CD4-positive, alpha-beta T cell treated with Interleukin-6 at 100 ng/mL for 8 hours (primary cell): ENCODE results near the gene SIPA1L3.

Experiments used
- DNase-seq: peaks from one replicate; pipeline ENCODE4 v3.0.0-alpha.2; 2020; ENCODE audit warnings: mixed read lengths, low spot score

The SIPA1L3 gene

DNA sequence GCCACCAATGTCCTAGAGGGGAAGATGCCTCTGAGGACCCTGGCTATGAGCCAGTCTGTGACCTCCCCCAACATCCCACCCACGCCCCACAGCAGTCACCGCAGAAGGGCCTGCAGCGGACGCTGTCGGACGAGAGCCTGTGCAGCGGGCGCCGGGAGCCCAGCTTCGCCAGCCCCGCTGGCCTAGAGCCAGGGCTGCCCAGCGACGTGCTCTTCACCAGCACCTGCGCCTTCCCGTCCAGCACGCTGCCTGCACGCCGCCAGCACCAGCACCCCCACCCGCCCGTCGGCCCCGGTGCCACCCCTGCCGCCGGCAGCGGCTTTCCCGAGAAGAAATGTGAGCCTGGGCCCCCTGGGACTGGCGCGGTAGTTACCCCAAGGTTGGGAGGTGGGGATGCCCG lies 286.4 kb downstream of the SIPA1L3 start:
- DNase-seq = no peak

DNA sequence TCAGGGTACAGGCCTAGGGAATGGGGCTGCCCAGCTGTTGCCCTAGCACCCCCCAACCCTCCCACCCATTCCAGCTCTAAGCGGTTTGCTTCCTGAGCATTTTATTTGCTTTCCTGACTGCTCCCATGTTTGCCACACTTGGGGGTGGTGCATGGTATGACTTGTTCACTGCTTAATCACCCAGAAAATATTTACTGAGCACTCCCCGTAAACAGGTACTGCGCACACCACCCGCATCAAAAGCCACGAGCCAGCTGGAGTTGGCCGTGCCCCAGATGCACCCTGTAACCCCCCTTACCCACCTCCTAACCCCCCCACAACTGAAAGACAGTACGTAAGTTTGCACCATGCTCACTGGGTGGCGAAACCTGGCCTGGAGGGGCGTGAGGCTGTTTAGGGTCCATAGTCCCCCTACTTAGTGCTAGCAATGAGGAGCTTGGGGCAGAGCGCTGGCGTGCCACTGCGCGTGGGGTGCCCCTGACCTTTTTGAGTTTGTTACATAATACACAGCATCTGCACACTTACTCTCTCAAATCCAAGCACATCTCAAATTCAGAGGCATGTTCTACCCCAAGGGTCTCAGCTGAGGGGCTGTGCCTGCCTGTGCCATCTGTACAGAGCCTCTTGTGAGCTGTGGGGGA lies 287.2 kb downstream of the SIPA1L3 start:
- no peak for DNase-seq

DNA sequence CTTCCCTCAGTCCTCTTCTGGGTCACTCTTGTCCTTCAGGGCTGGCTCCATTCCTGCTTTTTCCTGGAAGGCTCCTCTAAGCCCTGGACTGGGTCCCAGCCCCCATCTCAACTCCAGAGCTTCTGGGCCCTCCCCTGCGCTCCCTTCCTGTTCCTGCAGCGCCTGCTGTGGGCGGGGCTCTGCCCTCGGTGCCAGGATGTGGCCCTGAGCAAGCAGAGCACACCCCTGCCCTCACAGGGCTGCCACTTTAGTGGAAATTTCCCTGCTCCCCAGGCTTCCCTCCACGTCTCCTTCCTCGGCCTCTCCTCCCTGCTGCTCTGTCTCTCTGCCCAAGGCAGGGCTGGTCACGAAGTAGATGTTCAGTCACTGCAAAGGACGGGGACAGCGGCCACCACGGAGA lies 288.2 kb downstream of the SIPA1L3 start:
- no peak for DNase-seq

DNA sequence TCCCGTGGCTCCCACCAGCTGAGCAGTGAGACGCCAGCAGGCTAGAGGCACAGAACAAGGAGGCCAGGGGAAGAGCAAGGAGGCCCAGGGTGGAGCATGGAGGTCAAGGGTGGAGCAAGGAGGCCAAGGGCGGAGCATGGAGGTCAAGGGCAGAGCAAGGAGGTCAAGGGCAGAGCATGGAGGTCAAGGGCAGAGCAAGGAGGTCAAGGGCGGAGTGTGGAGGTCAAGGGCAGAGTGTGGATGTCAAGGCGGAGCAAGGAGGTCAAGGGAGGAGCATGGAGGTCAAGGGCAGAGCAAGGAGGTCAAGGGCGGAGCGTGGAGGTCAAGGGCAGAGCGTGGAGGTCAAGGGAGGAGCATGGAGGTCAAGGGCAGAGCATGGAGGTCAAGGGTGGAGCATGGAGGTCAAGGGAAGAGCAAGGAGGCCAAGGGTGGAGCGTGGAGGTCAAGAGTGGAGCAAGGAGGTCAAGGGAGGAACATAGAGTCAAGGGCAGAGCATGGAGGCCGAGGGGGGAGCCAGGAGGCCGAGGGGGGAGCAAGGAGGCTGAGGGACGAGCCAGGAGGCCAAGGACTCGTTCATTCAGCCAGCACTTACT lies 289.3 kb downstream of the SIPA1L3 start:
- DNase-seq = no peak

DNA sequence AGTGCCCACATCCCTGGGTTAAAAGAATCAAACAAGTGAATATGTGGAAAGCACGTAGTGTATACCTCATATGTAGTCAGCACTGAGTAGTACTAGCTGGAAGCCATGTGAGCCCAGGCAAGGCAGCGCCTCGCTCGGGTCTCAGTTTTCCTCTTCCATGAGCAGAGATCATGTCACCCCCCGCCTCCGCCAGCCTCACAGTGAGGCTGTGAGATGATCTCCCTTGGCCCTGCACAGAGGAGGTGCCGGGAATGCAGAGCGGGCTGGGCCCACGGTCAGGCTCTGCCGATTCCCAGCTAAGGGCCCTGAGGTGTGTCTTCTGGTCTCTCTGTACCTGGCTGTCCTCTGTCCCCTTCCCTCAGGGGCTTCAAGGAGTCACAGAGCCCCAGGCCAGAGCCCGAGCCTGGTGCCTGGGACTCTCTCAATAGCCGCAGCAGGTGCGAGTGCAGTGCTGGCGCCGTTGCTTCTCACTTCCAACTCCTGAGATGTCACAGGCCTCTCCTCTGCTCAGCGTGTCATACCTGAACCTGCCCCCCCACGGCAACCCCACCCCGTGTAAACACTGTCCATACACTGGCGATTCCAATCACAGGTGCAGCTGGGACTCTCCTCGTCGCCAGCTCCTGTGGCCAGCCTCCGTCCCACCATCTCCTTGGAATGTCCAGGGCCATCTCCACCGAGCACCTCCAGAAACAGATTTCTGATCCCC lies 290.1 kb downstream of the SIPA1L3 start:
- DNase-seq = no peak

DNA sequence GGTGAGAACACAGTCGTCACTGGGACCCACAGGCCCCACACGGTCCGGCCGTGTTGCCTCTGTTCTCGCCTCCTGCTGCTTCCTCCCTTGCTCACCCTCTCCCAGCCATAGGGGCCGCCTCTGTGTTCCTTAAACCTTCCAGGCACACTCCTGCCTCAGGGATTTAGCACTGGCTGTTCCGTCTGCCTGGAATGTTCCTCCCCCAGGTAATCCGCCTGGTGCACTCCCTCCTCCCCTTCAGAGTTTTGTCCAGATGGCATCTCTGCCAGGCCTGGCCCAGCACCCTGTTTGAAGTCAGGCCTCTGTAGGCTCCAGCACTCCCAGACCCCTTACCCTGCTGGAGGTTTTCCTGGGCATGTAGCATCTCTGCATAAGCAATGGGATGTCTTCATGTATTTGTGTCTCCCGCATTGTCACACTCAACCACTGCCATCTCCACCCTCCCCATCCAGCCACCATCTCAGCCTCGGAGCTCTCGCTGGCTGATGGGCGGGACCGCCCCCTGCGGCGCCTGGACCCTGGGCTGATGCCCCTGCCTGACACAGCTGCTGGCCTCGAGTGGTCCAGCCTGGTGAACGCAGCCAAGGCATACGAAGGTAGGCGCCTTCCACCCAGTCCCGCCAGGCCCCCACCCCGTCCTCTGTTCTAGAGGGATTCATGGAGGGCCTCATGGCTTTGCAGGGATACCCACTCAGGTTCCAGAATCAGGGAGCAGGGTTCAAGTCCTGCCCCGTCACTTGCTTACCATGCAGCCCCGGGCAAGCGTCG lies 291.1 kb downstream of the SIPA1L3 start:
- no peak for DNase-seq

DNA sequence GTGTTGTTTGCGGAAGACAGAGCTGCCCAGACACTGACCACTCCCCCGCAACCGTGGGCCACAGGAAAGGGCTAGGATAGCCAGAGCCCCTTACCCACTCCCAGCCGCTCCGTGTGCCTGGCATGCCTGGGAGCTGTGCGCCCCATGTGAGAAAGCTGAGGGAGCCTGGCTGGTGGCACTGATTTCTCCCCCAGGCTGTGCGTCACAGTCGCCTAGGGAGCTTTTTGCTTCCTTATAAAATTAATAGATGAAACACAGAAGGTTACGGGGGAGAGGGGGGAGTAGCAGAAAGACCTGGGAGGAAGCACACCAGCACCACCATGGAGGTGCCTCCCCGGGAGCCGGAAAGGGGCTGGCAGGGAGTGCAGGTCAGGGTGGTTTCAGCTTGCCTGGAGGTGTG lies 292.3 kb downstream of the SIPA1L3 start:
- DNase-seq = no peak

DNA sequence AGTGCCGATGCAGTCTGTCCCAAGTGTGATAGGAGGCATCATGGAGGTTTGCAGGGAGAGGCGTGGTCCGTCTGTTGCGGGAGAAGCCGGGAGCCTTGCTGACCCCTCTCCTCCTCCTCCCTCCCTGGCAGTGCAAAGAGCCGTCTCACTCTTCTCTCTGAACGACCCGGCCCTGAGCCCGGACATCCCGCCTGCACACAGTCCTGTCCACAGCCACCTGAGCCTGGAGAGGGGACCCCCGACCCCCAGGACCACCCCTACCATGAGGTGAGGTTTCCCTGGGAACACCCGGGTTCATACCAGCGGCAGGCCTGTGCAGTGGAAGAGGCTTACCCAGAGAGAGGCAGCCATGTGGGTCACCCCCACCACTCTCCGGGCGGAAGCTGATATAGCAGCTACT lies 294.7 kb downstream of the SIPA1L3 start:
- no peak for DNase-seq

DNA sequence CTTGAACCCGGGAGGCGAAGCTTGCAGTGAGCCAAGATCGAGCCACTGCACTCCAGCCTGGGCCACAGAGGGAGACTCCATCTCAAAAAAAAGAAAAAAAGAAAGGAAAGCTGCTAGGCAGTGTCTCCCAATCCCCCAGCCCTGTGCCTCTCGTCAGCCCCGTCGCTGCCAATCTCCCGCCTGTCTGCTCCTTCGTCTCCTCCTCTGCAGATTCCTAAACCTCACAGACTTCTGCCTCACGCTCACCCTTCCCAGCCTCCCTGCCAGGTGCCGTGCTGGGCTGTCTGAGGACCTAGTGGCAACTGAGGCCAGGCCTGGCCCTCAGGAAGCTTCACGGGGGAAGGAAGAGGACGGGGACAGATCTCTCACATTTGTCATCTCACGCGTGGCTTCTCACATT lies 295.5 kb downstream of the SIPA1L3 start:
- no peak for DNase-seq

DNA sequence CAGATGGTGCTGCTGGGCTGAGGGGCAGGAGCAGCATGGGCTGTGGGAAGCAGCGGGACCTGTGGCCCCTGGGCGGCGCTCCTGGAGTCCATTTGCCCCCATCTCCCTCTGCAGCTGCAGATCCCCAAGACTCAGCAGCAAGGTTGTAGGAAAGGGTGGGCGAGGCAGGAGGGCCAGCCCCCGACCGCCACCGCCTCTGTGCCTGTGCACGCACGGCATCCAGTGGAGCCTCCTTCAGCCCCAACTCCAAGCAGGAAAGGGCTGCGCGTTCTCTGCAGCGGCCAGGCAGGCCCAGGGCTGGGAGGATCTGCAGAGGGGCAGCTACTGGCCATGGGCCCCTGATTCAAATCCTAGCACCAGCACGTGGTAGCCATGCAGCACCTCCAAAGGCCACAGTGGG lies 296.2 kb downstream of the SIPA1L3 start:
- no peak for DNase-seq

DNA sequence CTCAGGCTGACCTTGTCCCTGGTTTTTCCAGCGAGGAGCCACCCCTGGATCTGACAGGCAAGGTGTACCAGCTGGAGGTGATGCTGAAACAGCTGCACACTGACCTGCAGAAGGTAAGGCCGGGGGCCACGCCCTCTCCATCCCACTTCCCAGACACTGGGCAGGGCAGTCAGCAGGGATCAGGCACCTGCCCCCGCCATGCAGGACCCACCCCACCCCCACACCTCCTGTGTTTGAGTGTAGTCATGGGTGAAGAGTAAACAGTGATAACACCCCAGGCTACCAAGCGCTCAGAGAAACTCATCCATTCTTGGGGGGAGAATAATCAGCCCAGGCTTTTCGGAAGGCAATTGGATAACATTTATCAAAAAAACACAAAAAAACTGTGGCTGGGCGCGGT lies 297.1 kb downstream of the SIPA1L3 start:
- DNase-seq = no peak

DNA sequence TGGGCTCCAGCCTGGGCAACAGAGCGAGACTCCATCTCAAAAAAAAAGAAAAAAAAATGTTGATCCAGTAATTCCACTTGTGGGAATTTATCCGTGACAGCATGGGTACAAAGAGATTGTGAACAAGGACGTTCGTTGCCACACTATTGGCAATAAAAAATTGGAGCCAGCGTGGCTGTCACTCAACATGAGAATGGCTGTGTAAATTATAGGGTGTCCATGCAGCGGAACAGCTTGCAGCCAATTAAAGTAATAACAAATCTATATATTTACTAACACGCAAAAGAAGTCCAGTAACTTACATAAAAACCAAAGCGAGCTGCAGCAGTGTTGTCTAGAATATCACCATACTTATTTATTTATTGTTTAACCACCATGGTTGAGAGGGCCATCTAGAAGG lies 297.7 kb downstream of the SIPA1L3 start:
- DNase-seq = no peak

DNA sequence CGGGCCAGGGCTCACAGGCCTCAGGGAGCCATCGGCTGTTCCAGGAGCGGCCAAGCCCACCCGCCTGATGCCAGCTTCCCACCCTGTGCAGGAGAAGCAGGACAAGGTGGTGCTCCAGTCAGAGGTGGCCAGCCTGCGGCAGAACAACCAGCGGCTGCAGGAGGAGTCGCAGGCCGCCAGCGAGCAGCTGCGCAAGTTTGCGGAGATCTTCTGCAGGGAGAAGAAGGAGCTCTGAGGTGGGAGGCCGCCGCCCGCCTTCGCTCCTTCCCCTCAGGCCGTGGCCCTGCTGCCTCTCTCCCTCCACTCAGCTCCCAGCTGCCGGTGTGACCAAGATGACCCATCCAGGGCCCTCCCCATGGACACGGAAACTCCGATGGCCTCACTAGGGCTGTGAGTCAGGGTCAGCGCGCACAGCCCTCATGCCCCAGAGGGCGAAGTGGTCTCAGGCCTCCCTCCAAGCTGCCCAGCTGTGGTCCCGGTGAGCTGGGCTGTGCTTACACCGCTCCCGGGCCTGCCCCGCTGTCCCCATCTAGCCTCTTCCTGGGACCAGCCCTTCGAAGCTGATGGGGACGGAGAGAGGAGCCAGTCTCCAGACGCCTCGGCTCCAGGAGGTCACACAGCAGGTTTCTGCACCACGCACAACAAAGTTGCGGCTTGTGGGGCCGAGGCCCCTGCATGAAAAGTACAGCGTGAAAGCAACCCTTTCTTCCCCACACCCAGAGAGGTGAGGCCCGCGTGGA lies 299.2 kb downstream of the SIPA1L3 start:
- DNase-seq = no peak

DNA sequence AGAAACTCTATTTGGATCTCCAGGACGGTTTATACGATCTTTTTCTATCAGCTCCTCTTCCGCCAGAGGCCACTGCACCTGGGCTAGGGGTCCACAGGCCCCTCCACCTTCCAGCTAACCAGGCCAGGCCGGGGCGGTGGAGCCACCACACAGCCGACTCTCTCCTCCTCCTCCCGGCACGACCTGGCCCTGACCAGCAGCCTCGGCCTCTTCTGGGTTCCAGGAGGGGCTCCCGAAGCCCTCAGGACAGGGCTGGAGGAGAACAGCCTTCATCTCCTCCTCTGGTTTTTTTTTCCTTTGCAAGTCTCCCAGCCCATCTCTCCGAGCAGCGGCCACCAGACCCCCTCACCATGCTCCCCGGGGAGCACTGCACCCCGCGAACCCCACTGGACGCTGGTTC lies 299.9 kb downstream of the SIPA1L3 start:
- no peak for DNase-seq

DNA sequence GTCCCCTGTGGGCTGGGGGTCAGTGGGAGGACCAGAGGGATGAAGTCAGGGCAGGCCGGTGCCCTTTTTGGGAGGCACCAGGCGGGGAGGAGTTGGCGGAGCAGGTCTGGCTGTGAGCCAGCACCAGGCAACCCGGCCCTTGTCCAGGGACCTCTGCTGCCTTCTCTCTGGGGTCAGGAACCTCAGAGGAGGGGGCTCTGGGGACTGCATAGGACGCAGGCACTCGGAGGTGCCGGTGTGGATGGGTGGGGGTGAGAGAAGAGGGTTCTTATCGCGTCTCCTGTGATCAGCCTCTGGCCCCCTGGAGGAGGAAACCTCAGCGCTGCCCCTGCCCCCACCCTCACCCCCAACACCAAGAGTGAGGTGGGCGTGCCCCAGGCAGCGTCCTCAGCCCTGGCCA lies 300.5 kb downstream of the SIPA1L3 start:
- no peak for DNase-seq

DNA sequence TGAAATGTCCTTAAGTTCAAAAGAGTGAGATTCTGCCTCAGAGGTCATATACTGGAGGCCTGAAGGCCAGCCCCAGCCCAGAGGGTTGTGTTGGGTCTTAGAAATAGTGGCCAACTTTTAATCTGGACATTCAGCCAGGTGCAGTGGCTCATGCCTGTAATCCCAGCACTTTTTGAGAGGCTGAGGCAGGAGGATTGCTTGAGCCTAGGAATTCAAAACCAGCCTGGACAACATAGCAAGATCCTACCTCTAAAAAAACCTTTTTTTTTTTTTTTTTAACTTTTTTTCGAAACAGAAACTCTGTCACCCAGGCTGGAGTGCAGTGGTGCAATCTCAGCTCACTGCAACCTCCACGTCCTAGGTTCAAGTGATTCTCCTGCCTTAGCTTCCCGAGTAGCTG lies 301.6 kb downstream of the SIPA1L3 start:
- DNase-seq = no peak

DNA sequence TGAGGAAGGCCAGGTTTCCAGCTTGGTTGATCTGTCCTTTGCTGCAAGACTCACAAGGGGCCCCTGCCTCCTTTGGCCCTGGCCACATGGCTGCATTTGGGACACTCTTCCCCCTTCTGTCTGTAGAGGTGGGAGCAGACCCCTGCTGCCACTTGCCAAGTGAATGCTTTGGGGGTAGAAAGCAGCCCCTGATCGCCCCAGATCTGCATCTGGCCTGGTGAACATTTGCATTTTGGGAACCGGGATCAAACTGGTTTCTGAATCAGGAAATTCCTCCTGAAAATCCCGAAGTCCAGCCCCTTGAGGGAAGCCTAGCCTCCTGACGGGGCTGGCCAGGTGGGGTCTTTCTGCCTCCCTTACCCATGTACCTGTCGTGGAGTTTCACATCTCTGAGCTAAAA lies 302.1 kb downstream of the SIPA1L3 start:
- DNase-seq = no peak

DNA sequence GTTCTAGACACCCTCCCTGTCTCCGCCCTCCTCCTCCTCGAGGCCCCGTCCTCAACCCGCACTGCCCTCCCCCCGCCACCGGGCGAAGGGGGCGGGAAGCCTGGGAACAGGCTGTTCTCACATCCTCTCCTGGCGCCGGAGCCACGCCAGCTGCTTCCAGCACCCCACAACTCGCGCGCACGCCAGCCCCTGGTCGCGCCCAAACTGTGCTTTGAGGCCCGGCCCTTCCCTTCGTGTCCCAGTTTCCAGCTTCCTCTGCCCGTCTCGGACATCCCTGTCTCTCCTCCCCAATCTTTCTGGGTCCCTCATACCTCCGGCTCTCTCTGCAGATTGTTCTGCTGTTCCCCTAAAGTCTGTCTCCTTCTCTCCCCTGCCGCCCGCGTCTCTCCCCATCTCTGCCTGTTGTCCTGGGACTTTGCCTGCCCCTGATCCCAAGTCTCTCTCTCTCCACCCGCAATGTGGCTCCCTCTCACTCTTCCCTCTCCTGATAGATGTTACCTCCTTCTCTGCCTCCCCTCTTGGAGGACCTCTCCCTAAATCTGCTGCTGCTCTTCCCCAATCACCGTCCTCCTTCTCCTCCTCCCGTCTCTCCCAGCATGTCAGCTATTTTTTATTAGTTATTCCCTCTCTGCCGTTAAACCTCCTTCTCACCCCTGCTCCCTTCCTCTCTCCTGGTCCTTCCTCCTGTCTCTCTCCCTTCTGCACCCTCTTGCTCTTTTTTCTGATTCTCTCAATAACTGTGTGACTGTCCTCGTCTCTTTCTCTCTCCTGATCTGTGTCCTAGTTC lies 302.9 kb downstream of the SIPA1L3 start:
- no peak for DNase-seq

DNA sequence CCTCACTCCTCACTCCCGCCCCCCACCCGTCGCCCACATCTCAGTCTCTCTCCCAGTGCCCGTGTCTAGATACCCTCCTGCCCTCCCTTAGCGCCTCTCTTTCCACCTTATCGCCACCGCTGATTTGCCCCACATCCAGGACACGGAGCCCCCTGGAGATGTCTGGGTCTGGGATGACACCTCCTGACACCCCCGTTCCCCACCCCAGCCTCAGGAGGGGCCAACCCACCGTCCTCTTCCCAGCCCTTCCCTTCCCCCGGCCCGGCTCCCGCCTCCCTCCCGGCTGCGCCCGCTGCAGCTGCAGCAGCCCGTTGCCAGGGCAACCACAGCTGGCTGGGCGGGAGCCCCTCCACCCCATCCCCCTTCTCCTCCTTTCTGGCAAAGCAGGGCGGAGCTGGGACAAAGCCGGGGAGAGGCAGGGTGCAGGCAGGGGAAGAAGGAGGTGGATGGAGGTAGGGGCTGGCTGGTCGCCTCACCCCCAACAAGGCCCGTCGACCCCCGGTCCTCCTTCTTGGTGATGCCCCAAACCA lies 303.5 kb downstream of the SIPA1L3 start:
- no peak for DNase-seq

DNA sequence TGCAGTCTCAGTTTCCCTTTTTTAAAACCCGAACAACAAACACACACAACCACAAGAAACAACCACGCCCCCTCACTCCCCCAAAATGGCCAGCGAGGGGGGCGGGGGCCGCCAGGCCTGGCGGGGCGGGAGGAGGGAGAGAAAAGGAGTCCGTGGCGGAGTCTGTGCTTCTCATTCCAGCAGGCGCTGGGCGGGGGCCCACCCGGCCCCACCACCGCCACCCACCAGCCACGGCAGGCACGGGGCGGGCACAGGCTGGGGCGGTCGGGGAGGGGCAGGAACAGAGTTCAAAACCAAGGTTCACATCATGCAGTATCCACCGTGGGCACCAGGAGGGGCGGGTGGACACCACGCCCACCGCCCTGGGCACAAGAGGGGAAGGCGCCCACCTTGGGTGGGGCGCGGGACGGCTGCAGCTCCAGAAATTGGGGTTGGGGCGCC lies 304.2 kb downstream of the SIPA1L3 start:
- no peak for DNase-seq

DNA sequence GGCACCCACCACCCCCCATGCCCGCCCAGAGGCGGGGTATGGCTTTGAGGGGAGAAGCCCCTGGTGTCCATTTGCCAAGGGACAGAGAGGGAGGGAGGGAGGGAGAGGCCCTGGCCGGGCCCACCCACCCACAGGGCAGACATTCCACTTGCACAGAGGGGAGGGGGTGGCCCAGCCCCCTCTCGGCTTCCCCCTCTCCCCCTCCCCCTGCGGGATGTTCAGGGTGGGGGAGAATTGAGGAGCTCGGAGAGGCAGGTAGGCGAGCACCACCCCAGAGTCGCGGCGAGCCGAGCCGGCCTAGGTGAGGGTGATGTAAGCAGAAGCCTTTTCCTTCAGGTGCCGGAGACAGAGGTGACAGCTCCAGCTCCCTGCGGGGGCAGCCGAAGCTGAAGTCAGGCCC lies 304.8 kb downstream of the SIPA1L3 start:
- no peak for DNase-seq
